Breast epithelium (tissue), 3 donors: ENCODE data around the gene PDX1.

Experiments used
- POLR2AphosphoS5 ChIP-seq, 3 donors: sonication (generic); formaldehyde crosslinking; IDR thresholded peaks; one replicate each; pipeline ENCODE4 v1.6.1; 2017; ENCODE audit warnings: antibody characterized with exemption in 3 of 3
- TF ChIP-seq, protein P1 (sequence below), 3 donors: fragments of 450-650 bp; IDR thresholded peaks; one replicate each; pipeline ENCODE4 v1.5.1; 2016 to 2017; ENCODE audit warnings: antibody characterized with exemption in 3 of 3, mild to moderate bottlenecking in 3 of 3, moderate library complexity in 3 of 3

GRCh38 chr13:27911521-27911920, 8.3 kb upstream of the PDX1 start:
- TF ChIP-seq, protein P1, sequence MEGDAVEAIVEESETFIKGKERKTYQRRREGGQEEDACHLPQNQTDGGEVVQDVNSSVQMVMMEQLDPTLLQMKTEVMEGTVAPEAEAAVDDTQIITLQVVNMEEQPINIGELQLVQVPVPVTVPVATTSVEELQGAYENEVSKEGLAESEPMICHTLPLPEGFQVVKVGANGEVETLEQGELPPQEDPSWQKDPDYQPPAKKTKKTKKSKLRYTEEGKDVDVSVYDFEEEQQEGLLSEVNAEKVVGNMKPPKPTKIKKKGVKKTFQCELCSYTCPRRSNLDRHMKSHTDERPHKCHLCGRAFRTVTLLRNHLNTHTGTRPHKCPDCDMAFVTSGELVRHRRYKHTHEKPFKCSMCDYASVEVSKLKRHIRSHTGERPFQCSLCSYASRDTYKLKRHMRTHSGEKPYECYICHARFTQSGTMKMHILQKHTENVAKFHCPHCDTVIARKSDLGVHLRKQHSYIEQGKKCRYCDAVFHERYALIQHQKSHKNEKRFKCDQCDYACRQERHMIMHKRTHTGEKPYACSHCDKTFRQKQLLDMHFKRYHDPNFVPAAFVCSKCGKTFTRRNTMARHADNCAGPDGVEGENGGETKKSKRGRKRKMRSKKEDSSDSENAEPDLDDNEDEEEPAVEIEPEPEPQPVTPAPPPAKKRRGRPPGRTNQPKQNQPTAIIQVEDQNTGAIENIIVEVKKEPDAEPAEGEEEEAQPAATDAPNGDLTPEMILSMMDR (IDR thresholded peaks at IDR 0.05), result no peak
- TF ChIP-seq POLR2AphosphoS5 (IDR thresholded peaks at IDR 0.05), result no peak
